Stimulated activated CD8-positive, alpha-beta memory T cell treated with anti-CD3 and anti-CD28 coated beads, Interleukin-12 subunit alpha, Interleukin-12 subunit beta, amount 100 ng/mL, for 4 hours (primary cell): ENCODE data around the gene WDR36.
"Not testable (repeated sequence)": the region's sequence is repeated elsewhere in the genome, so short reads cannot be mapped to it uniquely, and the experiment has no call there.

Experiments
- DNase-seq: peaks from one replicate; pipeline ENCODE4 v3.0.0-alpha.2; 2020; ENCODE audit warnings: low read depth

WDR36 gene

DNA sequence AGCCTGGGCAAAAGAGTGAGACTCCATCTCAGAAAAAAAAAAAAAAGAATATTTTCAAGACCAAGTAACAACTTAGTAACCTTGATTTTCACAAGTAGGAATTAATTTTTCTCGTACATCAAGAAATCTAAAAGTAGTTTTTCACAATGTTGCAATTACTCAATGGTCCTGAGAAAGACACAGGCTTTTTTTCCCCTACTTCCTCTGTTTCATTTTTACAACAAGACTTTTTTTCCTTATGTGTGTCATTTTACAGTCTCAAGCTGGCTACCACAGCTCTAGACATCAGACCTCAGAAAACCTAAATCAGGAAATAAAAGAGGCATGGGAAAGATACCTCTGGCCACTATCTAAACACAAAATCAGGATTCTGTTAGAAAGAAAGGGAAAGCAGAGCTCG lies 45.9 kb downstream of the WDR36 start:
- no peak for DNase-seq

DNA sequence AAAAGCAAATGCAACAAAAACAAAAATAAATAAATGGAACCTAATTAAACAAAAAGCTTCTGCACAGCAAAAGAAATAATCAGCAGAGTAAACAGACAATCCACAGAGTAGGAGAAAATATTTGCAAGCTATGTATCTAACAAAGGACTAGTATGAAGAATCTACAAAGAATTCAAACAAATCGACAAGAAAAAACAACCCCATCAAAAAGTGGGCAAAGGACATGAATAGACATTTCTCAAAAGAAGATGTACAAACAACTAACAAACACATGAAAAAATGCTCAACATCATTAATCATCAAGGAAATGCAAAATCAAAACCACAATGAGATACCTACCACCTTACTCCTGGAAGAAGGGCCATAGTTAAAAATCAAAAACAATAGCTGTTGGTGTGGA lies 49.3 kb downstream of the WDR36 start:
- DNase-seq = not testable (repeated sequence)

DNA sequence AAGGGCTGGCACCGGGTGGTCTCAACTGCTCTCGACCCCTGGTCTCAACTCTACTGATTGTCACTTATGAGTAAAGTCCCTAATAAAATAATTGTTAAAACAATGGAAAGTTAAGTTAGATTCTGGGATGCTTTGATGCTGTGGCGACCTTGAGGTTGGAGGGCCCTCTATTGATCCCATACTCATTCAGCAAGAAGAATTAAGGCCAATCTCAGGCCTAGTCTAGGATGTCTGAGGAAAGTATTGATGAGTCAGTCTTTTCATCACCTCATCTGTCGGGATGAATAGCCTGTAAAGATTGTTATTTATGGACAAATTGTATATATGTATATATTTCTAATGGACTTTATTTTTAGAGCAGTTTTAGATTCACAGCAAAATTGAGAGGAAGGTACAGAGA lies 50.8 kb downstream of the WDR36 start:
- no peak for DNase-seq

DNA sequence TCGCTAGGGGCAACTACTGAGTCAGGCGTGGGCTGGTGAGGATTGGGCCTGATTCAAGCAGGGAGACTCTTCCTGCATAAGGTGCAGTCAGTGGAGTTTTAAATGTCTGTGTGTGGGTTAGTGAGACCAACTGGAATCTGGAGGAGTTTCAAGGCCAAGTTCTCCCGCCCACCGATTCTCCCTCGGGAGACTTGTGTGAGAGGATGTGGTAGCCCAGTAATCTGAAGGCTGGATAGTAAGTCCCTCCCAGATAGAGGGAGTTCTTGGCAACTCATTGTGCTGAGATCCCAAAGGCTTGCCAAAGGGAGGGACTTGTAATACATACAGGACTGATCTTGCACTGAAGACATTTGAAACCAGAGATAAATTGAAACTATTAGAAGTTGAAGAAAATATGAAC lies 51.8 kb downstream of the WDR36 start:
- DNase-seq = no peak

DNA sequence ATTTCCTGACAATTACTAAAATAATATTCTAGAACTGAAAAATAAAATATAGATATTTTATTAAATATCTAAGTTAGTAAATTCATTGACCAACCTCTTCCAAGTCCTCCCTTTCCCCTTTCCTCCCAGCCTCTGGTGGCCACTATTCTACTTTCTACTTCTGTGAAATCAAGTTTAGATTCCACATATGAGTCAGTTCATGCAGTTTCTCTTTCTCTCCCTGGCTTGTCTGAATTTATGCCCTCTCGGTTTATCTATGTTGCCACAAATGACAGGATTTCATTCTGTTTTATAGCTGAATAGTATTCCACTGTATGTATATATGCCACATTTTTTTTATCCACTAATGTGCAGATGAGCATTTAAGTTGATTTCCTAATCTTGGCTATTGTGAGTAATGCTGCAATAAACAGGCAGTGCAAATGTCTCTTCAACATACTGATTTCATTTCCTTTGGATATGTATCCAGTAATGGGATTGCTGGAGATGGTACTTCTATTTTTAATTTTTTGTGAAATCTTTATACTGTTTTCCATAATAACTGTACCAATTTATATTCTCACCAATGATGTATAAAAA lies 52.3 kb downstream of the WDR36 start:
- no peak for DNase-seq

DNA sequence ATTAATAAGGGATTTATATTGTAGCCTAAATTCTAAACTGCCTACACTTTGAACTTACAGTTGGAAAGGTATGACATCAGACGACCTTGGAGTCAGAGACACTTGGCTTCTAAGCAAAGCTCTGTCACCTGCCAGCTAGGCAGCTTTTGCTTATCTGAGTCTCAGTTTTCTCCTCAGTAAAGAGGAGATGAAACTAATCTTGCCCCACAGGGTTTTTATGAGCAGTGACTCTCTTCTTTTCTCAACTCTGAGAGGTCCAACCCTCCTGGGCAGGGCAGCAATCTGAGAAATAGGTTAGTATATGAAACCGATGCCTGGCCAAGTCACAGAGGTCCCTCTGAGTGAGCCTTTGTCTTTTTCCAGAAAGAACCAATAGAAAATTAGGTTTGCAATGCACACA lies 53.9 kb downstream of the WDR36 start:
- DNase-seq = no peak

DNA sequence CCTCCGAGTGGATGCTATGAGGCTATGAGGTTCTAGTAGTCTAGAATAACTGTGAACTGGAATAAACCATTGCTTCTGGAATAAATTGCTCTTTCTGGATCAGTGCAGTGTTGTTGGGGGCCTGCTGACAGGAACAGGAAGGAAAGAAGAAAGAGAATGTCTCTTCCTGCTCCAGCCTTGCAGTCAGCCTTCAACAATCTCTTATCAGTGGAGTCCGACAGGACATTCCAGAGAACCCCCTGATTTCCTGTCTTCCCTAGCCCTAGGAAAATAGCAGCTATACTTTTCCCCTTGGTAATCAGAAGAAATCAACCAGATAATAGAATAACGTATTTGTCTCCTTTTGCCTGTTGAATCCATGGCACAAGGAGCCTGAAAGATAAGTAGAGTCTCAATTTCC lies 55.4 kb downstream of the WDR36 start:
- no peak for DNase-seq

DNA sequence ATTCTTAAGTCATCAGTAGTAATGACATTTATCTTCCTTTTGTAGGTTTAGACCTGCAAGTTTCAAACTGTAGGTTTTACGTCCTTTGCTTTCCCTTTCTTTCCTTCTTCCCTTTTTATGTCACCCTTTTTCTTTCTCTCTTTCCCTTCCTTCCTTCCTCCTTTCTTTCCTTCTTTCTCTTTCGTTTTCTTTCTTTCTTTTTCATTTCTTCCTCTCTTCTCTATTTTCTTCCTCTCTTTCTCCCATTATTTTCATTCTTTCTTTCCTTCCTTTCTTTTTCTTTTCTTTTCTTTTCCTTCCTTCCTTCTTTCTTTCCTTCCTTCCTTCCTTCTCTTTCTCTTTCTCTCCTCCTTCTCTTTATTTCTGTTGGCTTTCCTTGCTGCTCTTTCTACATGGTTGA lies 59.9 kb downstream of the WDR36 start:
- no peak for DNase-seq

DNA sequence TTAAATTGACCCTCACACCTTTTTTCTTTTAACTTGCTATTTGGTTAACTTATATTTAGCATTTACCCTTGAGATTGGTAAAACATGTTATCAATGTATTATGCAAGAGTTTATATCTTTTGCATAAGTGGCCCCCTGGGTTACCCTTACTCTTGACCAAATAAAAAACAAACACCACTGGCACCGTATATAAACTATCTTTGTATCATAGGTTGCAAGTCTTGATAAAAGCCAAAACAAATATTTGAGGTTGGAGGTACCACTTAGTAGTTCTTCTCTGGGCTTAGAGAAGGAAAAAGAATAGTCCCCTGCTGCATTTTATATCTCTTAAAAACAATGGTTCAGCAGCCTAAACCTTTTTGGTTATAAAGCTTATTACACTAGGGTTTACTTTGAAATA lies 61.3 kb downstream of the WDR36 start:
- DNase-seq = no peak

DNA sequence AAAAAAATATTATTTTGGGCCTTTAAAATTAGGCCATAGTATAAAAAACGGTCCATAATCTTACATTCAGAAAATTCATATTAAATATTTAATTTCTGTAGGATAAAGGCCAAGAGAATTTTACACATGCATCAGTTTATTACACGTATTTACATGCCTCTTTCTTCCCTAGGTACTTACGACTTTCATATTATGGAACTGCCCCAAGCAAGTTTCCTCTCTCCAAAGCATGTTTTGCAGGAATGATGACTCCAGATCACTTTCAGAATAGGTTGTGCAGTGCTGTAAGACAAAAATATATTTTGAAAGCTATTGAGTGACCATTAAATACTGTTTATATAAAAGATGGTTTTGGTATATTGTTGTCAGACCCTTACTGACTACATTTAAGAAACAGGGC lies 61.8 kb downstream of the WDR36 start:
- DNase-seq = no peak

DNA sequence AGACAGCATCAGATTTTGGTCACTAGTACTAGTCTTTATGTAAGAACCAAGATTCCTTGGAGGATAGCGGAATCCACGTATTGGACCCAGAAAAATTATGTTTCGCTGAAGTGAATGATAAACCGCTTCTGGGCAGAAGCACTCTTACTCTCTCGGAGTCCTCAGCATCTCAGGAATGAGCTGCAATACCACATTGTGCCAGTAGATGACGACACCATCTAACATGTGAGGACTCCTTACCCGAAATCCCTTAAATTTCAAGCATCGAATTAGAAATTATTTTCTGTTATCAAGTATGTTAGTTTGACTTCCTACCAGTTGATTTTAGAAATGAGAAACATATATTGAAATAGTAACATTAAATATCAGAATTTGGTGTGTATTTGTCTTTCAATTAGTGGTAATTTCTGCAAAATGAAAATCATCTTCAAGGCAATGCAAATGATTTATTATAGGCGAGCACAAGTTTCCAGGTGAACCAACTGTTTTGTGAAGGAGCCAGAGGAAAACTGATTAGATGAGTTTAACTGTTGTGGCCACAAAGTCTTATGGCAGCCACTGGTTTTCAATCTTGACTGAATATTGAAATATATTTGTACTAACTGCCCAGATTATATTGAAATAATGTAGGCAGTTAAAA lies 66.1 kb downstream of the WDR36 start:
- peak; percentile 47 for DNase-seq

DNA sequence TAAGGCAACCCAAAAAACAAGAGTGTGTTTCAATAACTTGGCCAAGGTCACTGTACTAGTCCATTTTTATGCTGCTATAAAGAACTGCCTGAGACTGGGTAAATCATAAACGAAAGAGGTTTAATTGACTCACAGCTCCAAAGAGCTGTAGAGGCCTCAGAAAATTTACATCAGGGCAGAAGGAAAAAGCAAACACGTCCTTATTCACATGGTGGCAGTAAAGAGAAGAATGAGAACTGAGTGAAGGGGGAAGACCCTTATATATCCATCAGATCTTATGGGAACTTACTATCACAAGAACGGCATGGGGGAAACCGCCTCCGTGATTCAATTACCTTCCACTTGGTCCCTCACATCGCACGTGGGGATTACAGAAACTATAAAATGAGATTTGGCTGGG lies 67.7 kb downstream of the WDR36 start:
- no peak for DNase-seq

DNA sequence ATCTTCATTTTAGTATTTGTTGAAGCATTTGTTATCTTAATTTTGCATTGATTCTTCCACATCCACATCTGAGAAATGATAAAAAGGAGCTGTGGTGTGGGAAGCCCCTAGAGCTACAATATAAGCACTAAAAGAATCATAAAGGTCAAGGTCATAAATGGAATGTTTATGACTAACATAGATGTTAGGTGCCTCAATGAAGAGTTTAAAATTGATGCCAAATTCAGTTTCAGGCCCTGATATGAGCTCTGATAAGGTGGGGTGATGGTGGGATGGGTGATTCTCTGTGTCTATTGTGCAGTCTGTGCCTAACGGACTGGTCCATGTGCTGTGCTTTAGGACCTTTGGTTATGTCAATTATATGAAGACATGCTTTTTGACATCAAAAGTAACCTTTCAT lies 70.9 kb downstream of the WDR36 start:
- DNase-seq = no peak

DNA sequence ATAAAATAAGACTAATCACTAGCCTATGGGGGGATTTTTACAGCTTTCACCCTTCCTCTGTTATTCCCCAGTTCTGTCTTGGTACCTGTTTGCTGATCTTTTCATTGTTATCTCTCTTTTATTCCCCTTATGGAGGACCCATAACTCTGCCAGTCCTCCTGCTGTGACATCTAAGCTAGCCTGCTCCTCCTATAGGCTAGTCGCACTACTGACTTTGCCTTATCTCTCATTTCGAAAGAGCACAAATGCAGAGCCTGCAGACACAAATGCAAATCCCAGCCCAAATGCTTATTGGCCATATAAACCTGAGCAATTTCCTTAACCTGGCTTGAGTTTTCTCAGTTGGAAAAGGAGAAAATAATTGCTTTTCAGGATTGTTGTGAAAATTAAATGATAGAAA lies 72.9 kb downstream of the WDR36 start:
- no peak for DNase-seq

DNA sequence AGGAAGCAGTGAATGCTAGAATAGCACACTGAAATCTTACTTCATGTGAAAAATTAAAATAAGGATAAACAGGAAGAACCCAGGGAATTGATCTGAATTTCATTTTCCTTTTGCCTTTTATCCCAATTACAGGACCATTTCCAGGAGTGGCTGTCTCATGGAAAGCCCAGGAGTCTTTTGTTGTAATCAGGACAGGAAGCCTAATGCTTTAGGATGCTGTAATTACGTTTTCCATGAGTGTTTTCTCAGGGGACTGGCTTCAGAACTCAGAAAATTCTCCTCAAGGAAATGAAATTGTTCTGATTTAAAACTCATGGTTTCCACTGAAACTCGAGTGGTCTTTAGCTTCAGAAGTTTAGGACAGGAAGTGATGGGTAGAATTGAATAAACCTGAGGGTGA lies 75.4 kb downstream of the WDR36 start:
- DNase-seq = no peak

DNA sequence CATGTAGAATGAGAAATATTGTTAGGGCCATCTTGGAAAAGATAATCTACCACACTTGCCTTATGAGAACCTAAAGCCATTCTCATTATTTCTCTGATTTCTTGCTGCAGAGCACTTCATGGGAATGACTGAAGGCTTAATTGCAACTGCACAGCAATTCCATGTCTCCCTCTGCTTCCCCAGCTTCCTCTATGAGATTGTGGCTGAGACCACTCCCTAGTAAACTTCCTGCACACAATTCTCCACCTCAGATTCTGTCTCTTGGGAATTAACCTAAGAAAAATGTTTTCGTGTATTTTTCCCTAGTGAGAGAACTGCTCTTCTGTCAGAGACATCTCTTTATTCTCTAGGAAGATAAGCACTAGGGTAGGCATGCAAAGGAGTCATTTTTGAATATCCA lies 76.5 kb downstream of the WDR36 start:
- DNase-seq = no peak

DNA sequence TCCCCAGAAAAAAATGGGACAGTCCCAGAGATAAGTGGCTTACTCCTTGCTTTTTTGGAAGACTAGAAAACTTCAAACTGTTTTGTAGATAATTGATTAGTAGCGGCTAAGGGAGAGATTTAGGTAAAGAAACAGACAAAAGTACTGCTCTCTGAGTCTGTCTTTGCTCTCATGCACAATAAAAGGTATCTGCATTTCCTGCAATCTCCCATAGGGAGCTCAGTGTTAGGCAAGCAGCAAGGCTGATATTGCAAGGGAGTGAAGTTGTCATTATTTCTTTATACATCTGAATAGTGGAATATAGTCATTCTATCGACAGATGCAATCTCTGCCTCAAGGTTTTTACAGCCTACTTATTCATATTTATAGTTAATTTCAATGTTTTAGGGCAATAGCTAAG lies 77.1 kb downstream of the WDR36 start:
- no peak for DNase-seq

DNA sequence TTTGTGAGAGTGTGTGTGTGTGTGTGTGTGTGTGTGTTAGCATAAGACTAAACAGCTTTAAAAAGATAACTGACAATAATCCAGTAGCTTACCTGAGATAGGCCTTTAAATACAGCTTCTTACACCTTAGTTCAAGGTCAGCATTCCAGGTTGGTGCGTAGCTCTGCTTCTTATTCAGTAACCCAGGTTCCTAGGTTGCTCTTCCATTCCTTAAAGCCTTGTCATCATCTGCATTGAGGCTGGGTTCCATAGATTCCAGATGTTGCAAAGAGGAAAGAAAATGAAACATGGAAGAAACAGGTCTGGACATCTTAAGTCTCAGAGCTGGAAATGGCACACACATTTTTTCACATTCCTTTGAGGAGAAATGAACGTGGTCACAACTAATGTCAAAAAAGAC lies 78.1 kb downstream of the WDR36 start:
- no peak for DNase-seq

DNA sequence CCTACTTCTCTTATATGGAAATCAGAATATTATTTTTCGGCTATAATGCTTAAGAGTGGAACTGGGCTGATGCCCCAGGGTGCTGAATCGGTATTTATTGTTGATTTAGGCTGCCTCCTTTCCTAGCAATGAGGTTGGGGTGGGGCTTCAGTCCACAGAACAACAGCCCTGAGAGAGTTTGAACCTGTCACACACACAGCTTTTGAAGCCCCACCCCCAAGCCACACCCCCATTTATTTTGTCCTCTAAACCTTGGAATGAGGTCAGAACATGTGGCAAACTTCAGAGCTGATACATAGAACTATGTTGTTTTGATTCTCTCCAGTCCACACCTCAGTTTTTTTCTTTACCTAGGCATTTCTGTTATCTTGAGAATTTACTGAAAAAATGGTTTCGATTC lies 80.4 kb downstream of the WDR36 start:
- DNase-seq = no peak

DNA sequence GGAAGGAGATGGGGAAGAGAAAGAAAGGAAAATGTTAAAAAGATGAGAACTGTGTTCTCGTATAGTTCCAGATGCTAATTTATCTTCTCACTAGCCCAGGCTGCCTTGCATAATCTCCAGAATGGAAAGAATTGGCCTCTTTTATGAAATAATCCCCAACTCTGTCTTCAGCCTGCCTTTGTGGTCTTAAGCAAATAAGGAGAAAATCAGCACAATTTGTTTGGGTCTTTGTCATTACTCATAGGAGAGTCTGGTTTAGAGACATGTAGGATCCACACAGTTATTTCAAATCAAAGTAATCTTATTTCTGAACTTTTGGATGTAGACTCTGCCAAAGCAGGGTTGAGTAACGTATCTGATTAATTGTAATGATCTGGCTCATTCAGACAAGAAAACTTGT lies 81.3 kb downstream of the WDR36 start:
- no peak for DNase-seq
